Renal cortex interstitium (tissue), 11 donors: ENCODE results near the gene ALOX5AP. TPM values are rescaled to one million over a fixed set of nuclear protein-coding genes. Genes with fewer than 3 reads are reported as not detected.
"Not testable (repeated sequence)": the region's sequence is repeated elsewhere in the genome, so short reads cannot be mapped to it uniquely, and the experiment has no call there.

Source experiments
- DNase-seq, 11 donors: peaks; one replicate each; pipeline ENCODE4 v3.0.0-alpha.2; 2013; ENCODE audit warnings: low read depth in 9 of 11, low spot score in 4 of 11; ENCODE audit errors: extremely low read depth in 1 of 11
- polyA plus RNA-seq, 3 donors: library from polyadenylated mRNA; unstranded; fragments of 120-200 nt; gene quantifications; one replicate each; pipeline ENCODE4 v1.2.1, GENCODE V29; 2013; ENCODE audit not compliant: insufficient read length in 3 of 3

The ALOX5AP gene
- polyA plus RNA-seq, 3 donors: 3.2 to 5.4 (median 3.6) TPM

DNA sequence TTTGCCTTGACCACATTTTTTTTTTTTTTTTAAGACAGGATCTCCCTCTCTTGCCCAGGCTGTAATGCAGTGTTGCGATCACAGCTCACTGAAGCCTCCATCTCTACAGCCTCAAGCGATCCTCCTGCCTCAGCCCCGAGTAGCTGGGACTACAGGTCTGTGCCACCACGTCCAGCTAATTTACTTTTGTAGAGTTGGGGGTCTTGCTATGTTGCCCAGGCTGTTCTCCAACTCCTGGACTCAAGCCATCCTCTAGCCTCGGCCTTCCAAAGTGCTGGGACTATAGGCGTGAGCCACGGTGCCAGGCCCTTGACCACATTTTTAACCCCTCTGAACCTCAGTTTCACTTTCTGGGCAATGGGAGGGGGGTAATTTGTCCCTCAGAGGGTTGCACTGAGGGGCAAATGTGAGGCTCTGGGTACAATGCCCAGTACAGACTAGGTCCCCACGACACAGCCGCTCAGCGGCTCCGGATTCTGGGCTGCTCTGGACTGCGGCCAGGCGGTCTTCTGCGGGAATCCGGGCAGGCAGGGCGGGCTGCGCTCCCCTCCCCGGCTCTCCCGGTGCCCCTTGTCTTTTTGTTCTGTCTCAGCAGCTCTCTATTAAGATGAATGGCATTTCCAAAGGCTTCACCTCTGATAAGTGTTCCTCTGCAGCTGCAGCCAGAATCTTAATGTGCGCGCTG lies 3.8 kb upstream of the ALOX5AP start:
- no peak for DNase-seq

DNA sequence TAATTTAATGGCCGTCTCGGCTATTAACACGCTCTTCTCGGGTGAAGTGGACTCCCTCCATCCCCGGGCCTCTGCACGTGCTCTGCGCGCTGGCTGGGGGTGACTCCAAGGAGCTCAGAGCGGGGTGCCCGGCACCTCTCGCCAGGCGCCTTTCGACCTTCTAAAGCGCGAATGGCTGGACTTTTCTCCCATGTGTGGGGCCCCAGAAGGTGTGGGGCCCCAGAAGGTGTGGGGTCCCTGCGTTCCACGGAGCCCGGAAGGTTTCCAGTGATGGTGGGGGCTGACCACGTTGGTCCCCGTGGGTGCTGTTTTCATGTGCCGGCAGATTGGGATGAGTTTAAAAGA lies 3.3 kb upstream of the ALOX5AP start:
- no peak for DNase-seq

DNA sequence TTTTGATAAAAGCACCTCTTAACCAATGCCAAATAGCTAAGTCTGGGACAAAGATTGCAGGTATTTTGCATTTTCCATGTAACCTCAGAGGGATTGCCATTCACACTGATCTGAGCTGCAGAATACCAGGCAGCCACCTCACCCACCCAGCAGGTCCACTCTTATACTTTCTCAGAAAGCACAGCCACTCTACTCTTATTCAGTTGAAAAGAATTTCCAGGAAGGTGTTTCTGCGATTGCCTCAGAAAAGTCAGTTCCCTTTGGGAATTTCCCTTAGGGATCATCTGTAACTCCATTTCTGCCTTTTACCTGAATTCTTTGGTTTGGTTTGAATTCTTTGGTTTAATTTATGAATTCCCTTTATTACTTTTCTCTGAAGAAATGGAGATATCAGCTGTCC lies 904 bp upstream of the ALOX5AP start:
- DNase-seq: no peak

DNA sequence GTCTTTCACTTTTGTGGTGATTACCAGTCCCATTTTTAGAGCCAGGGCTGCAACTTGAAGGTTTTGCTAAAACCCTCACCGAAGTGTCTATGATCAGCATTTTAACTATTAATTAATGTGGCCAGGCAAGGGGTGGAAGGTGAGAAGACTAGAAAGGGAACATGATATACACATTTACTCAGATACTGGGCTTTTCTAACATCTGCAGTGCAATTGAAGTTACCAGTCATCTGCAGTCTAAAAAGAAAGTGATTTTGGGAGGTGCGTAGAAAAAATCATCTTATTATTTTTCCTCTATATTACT lies 481 bp downstream of the ALOX5AP start:
- no peak for DNase-seq

DNA sequence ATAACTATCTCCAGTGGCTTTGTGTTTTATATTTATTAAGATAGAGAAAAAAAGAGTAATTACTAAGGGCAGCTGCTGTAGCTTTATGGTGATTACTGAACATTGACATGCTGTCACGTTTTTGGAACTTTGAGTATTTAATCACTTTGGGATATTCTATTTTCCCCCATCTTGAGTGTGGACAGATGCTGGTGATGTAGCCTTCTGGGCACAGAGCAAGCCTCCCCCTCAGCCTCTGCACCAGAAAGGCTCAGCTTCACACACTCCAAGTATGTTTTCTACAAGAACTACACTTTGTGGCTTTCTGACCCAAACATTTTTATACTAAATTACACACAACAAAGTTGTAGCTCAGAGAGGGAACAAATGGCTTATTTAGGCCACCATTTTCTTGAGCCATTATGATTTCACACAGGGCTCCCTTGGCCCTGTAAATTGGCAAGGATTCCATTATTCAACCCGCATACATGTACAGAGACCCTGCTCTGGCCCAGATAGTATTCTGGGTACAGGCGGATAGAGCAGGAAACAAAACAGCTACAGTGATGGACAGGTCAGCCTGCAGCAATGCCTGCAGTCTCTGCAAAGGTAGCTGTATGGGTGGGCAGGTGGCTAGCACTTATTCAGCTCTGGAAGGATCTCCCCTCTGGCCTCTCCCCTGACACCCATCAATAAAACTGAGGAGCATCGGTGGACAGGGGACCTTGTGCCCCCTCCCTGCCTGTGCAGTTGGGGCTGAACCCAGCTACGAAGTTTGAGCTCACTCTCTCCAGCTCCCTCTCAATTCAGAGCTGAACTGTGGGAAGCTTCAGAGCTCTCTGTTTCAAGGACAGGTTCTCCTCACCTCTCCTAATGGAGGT lies 1.3 kb downstream of the ALOX5AP start:
- DNase-seq: no peak

DNA sequence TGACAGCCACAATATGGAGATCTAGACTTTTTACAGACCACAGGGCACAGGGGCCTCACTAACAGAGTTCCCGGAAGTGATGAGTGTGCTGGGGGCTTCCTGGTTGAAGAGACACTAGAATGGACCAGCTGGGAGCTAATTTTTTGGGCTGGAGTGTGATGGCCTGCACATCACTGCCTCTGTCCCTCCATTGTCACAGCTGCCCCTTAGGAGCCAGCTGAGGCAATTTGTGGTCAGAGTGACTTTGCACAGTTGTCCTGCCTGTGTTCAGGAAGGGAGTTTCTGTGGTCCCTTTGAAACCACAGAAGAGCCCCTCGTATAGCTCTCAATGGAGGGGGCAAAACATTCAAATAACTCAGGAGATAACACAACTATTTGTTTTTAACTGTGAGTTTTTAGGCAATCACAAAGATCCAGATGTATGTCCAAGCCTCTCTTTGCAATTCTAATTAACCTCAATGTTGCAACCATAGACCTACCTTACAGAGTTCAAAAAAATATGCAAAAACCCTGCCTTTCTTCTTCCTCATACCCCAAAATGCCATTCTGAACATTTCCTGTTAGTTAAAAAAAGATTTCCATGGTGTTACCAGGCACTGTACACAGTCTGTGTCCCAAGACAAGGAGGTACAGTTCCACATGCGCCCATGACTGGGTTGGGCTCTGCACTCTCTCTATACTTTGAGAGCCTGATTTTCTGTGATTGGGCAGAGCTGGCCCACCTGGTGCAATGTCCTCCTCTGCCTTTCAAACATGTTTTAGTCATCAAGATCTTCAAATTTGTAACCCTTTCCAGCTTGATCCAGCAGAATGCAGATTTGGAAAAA lies 2.4 kb downstream of the ALOX5AP start:
- no peak for DNase-seq

DNA sequence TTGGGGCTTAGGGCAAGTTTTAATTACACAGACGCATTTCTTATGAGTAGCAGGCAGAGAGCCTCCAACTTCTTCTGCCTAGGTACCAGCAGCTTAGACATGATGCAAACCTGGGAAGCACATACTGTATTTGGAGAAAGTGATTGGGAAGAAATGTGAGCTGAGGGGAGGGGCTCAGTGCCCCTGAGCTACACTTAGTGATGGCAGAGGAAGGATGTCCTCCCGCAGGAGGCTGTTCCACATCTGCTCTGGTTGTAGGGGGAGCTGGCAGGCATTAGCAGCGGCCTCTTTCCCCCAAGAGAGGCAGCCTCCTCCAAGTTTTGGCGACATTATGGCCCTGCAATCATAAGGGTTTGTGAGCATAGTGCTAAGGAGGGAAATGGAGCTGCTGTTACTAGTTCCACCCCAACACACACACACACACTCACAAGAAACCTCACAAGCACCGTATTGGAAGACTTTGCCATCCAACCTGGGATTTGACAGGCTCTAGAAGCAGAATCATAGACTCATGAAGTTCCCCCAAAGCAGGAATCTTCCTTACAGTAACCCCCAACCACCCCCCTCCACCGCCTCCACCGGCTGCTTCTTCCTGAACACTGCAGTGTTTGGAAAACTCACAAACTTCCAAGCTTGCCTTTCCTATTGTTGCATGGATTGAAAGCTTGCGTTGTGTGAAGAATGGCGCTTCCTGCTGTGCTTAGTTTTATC lies 3.3 kb downstream of the ALOX5AP start:
- DNase-seq: no peak

DNA sequence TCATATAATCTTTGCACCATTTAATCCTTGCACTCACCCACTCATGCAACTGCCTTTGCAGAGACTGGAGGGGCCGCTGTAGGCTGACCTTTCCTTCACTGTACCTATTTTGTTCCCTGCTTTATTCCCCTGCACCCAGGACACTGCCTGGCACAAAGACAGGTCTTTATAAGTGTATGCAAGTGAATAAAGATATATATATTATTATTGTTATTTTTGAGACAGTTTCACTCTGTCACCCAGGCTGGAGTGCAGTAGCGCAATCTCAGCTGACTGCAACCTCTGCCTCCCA lies 3.8 kb downstream of the ALOX5AP start:
- DNase-seq: no peak

DNA sequence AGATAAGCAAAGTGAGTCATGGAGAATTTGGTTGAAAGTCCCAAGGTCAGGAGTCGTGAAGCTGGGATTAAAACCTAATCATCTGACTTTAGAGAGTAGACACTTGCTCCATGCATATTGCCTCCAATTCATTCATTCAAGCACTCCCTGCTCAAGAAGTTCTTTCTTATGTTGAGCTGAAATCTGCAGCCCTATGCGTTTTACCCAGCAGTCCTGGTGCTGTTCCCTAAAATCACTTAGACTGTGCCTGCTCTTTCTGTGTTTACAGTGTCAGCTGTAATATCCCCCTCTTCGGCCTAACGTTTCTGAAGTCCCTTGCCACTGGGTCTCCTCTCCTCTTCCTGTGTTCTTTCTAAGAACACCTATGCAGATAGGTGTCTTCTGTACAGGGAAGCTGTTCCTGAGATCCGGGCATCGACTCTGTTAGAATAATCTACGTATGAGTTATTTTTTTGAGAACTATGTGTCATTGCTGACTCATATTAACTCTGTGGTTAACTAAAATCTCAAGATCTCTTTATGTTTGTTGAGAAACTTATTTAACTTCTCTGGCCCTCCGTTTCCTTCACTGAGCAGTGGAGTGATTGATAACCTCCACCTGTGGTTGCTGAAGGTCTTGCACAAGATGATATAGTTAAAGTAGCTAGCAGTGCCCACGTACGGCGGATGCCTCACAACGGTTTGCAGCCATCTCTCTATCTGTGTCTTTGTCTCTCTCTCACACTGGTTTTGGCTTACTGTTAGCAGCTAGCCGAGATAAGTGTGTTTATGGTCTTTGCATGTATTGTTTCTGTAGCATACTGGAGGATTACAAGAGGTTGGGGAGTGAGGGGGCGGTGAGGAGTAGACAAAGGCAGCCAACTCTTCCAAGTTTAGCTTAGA lies 4.7 kb downstream of the ALOX5AP start:
- no peak for DNase-seq

DNA sequence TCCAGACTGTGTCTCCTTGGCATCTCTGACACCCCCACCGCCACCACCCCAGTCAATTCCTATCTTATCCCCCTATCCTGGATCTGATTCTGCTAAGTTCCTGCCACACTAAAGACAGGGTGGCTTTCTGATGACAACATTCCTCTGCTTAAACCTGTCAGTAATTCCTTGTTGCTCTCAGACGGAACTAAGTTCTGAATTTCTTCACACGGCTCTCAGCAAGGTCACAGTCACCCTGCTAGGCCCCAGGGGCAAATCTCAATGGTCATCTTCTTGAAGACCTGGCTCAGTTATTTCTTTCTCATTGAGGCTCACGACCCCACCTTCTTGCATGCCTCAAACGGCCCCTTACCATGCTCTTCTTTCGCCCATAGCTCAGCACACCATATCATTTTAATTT lies 7.6 kb downstream of the ALOX5AP start:
- DNase-seq: no peak

DNA sequence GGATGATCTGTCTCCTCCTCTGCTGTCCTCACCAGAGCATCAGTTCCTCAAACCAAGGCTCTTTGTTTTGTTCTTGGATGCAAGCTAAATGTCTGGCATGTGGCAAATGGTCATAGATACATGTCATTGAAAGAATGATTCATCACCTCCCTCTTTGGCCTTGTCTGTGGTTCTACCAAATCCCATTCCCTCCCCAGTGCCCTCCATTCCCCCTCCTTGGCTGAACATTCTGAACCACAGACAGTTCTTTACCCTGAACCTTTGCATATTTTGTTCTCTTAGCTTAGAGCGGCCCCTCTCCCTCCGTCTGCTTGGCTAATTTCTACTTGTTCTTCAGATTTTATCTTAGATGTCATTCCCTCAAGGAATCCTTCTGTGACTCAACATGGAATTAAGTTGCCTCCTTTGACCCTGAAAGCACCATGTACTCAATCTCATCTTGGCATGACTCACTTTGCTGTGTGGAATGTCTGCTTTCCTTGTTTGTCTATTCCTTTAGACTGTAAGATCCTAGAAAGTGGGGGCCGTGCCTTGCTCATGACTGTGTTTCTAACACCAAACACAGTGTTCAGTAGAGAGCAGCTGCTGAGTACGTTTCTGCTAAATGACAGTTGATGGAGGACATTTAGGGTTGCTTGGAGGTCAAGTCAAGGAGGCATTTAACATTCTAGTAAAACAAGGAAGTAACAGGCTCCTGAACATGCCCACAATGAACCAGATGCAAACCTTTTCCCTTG lies 8.1 kb downstream of the ALOX5AP start:
- DNase-seq: peak in 1 of 11 donors; percentile 15

DNA sequence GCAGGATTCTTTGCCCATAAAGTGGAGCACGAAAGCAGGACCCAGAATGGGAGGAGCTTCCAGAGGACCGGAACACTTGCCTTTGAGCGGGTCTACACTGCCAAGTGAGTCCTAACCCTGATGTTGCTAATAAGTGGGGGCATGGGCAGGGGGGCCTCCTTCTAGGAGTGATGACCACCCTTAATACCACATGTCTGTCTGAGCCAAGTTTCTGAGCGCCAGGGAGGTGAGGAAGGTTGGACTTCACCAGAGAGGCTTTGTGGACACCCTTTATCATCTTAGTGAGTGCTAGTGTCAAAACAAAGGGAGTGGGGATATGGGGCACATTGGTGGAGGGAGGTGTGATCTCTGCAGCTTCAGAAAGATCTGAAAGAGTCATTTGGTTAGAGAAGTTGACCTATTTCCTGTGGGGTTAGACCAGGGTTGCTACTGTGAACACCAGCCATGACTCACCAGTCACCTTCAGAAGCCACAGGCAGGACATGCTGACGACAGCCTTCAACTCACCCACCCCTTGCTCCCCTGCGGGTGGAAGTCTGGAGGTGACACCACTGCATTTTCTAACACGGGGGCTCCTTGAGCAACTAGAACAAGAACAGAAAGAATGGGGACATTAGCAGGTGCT lies 8.8 kb downstream of the ALOX5AP start:
- DNase-seq: no peak

DNA sequence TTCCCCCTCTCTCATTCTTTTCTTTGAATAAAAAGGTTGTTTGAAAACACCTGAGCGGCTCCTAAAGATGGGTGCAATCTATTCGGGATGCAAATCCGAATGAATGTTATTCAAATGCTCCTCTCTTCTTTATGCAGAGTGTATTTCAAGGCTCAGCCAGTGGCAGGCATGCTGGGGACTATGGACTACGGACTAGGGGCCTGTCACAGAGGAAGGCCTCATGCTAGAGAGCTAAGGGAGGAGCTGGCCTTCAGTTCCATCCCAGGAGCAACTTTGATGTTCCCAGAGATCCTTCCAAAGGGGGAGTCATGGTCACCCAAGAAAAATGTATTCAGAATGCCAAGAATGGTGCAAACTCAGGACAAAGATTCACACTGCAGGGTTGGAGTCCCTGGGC lies 9.3 kb downstream of the ALOX5AP start:
- DNase-seq: no peak

DNA sequence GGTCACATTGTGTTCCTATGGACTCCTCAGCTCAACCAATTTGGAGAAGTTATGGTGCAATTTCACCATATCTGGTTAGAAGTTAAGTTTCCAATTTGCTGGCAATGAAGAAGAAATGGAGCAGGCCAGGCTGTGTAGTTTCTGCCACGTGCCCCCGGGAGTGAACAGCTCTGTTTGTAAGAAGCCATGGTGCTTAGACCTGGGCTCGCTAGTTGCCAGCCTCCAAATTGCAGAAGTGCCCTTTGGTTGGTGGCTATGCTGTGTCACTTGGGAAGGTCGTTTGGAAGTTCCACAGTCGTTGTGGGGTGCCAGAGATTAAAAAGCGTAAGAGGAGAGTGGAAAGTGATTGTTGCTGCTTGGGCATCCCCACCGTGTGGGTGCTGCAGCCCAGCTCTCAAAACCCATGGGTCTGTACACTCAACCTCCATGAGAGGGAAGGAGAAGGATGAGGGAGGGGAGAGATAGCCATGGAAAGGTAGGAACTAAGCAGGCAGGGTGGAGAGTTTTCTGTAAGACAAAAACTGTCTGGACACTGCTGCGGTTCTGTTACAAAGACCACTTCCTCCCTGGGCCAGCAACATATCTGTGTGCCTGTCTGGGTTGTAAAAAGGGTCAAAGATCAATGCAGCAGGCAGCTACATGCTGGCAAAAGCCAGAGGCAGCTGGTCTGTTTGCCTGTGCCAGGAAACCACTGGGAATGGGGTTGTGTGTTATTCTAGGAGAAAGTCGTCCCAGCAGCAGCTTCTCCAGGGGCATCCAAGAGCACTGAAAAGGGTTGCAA lies 10.8 kb downstream of the ALOX5AP start:
- peak in 2 of 11 donors; percentile 14 to 31 for DNase-seq

DNA sequence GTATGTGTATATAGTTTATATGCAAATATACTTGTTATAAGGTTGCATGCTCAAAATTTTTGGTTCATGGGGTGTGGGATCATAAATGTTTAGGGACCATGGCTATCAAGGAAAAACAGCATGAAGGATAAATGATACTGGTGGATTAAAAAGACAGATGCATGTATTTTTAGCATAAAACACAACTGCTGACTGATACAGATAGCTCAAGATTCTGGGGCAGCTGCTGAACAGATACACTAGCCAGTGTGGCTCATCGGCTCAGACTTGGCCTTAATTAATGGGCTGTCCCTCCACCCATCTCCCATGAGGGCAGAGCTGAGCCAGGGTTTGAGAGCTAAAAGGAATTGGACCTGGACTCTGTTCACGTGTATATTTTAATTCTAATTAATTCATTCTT lies 11.4 kb downstream of the ALOX5AP start:
- DNase-seq: no peak

DNA sequence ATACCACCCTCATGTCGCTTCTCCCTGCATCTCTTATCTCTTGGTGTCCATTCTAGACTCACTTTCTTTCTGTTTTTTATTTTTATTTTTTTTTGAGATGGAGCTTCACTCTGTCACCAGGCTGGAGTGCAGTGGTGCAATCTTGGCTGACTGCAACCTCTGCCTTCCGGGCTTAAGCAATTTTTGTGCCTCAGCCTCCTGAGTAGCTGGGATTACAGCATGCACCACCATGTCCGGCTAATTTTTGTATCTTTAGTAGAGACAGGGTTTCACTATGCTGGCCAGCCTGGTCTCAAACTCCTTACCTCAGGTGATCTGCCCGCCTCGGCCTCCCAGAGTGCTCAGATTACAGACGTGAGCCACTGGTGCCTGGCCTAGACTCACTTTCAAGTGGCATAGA lies 12.5 kb downstream of the ALOX5AP start:
- not testable (repeated sequence) for DNase-seq

DNA sequence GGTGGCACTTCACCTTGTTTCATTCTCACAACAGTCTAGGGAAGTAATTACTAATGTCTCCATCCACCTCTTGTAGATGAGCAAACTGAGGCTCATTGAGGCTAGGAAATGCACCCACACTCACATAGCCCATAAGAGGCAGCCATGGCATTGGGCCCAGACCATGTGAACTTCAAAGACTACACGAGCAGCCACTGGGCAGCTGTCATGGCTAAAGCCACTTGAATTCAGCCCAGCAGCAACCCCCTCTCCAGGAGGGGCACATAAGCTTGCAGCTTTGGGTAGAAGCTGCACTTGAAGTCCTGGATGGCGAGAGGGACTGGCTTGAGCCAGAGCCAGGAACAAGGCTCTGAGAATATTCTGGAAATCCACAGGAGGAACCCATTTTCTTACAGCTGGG lies 13.4 kb downstream of the ALOX5AP start:
- DNase-seq: no peak
